ENCODE measurements around the gene SLC22A17. TPM values are rescaled to one million over a fixed set of nuclear protein-coding genes. Genes with fewer than 3 reads are reported as not detected.
A peak's percentile ranks its signal among the peaks of the same experiment; 100 is the strongest.

SLC22A17 gene
- total and polyA plus RNA-seq, 2 of the 13 experiments (the other 11 are each of a cell fraction or from before 2014, with no cell fraction given) = 0.95 to 1.1 TPM

DNA sequence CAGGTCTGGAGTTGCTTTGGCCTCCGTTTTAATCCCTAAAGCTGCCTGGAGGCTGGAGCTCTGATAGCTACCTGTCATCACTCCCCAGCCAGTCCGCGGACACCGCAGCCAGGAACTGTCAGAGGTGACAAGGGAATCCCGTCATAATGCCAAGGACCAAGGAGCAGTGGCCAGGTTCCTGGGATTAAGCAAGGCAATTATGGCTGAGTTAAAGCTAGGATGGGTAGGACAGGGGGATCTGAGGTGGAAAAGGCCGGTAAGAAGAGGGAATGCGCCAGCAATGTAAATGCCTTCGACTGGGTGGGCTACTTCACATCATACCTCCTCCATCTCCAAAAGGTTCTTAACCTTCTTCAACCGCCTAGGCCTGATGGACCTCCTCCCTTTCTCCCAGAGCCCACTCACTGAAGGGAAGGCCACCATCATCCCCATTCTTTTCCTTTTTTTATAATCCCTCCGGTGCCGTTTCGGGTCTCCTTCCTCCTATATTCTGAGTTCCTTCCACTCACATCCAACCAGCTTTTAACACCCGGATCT, 51.9 kb downstream of the SLC22A17 start:
- H3K4me1 ChIP-seq (ENCODE audit: insufficient read depth, low read length) = peaks cover 50% of the 10 kb centered on the region
- no peaks in the 10 kb centered on the region for H4K20me1 ChIP-seq (ENCODE audit: insufficient read depth, low read length)
- in situ Hi-C loops (cut with HindIII; ENCODE audit: extremely low pct_ligation_motif_present, low pct_unique_long_range_greater_than_20kb) (loop anchor here (25.0 kb wide), 1 partner anchor 837 kb away; the partner anchor contains the start of genes EMC9, FITM1, PSME1 and PSME2), intact Hi-C loops (cut with micrococcal nuclease; ENCODE audit: unreplicated experiment) (loop anchor here (1.0 to 10.0 kb wide), 5 partner anchors 14 to 994 kb away; partner anchors contain the start of genes AJUBA, DCAF11, DHRS1 and HOMEZ)
- POLR2A ChIA-PET = interaction anchor here (0.7 to 18.7 kb wide), 20 partner anchors 8 to 895 kb away, joined by 3 to 1053 read pairs (median 6); partner anchors contain the start of genes ACIN1, AJUBA, AP1G2 and C14orf119
- peak overlapping the region; percentile 99 for H3K4me2 ChIP-seq (ENCODE audit: low read depth, low read length)
- BruUV-seq (replicated peaks) = TSS peak; percentile 73
- H3K9ac ChIP-seq (ENCODE audit: insufficient read depth, low read depth, low read length) = peak overlapping the region; percentile 80
- no peaks in the 10 kb centered on the region for H3K9me3 ChIP-seq (ENCODE audit: low read length)
- ATAC-seq (no peak), FAIRE-seq (no peak), DNase-seq (ENCODE audit: low spot score) (peak; percentile 43)
- peak overlapping the region; percentile 38 for H2AFZ ChIP-seq (ENCODE audit: low read length)
- peak overlapping the region; percentile 65 to 88 (median 75) for H3K4me3 ChIP-seq (replicated peaks in 1 of 3; ENCODE audit: insufficient read depth in 1 of 3, low read depth in 2 of 3, low read length in 3 of 3)
- CTCF ChIA-PET (ENCODE audit: low intra/inter-chr PET ratio, low total read pairs) = interaction anchor here (1.3 to 2.4 kb wide), 4 partner anchors 21 to 231 kb away, joined by 3 to 12 read pairs (median 10); partner anchors contain the start of gene PABPN1
- H3K36me3 ChIP-seq (replicated peaks in 1 of 2; ENCODE audit: control insufficient read depth in 1 of 2, insufficient read depth in 2 of 2, low read length in 2 of 2) = peaks cover 3% of the 10 kb centered on the region in 2 experiments; a peak in 1 of 5 replicates
- H3K27me3 ChIP-seq (ENCODE audit: control insufficient read depth in 1 of 2, insufficient read depth in 2 of 2, low read length in 2 of 2) = no peaks in the 10 kb centered on the region; a peak in 1 of 5 replicates
- H3K27ac ChIP-seq (ENCODE audit: extremely low read length, insufficient read depth, low read length) = peak overlapping the region; percentile 91
- peaks cover 4% of the 10 kb centered on the region for H3K79me2 ChIP-seq (ENCODE audit: insufficient read depth, low read length)
- 11% methylated on average over 13 of the region's 13 CpGs for WGBS (ENCODE audit: low lambda C conversion rate)
- TF ChIP-seq ZNF891 (CRISPR knock-in tag; IDR thresholded peaks at IDR 0.05) (peak; percentile 55; the same call in 1 of the 2 replicates), ZNF281 (CRISPR knock-in tag; IDR thresholded peaks at IDR 0.05; ENCODE audit: borderline replicate concordance) (no peak), HDAC2 (CRISPR knock-in tag; IDR thresholded peaks at IDR 0.05) (0 out of 2 replicates have a peak, but pooled peaks have one; percentile 6), CREB1 (IDR thresholded peaks at IDR 0.05) (peak; percentile 60; the same call in 1 of the 2 replicates), CREB1 (CRISPR knock-in tag; IDR thresholded peaks at IDR 0.05) (no peak), TSC22D2 (CRISPR knock-in tag; IDR thresholded peaks at IDR 0.05; ENCODE audit: borderline replicate concordance) (no peak), DDIT3 (CRISPR knock-in tag; IDR thresholded peaks at IDR 0.05) (no peak), HNRNPL (IDR thresholded peaks at IDR 0.05; ENCODE audit: low read depth, low read length) (no peak), TMF1 (CRISPR knock-in tag; IDR thresholded peaks at IDR 0.05; ENCODE audit: low read depth) (no peak), KDM4B (CRISPR knock-in tag; IDR thresholded peaks at IDR 0.05) (no peak), ZNF558 (CRISPR knock-in tag; IDR thresholded peaks at IDR 0.05; ENCODE audit: borderline replicate concordance) (no peak), ZNF839 (CRISPR knock-in tag; IDR thresholded peaks at IDR 0.05; ENCODE audit: borderline replicate concordance) (0 out of 2 replicates have a peak, but pooled peaks have one; percentile 76), THYN1 (CRISPR knock-in tag; IDR thresholded peaks at IDR 0.05; ENCODE audit: borderline replicate concordance, low read depth) (0 out of 2 replicates have a peak, but pooled peaks have one; percentile 17), BCL3 (CRISPR knock-in tag; IDR thresholded peaks at IDR 0.05) (no peak), ZNF10 (CRISPR knock-in tag; IDR thresholded peaks at IDR 0.05; ENCODE audit: borderline replicate concordance, low read depth) (no peak), TFAP4 (IDR thresholded peaks at IDR 0.05; ENCODE audit: borderline replicate concordance, low read depth) (no peak), POLR2G (IDR thresholded peaks at IDR 0.05; ENCODE audit: low read depth, low read length) (no peak; the same call in 1 of the 2 replicates), RARA (CRISPR knock-in tag; IDR thresholded peaks at IDR 0.05) (peak; percentile 9; the same call in 1 of the 2 replicates)
